ENCODE measurements around the gene AFAP1.

- TF ChIP-seq, protein P1, sequence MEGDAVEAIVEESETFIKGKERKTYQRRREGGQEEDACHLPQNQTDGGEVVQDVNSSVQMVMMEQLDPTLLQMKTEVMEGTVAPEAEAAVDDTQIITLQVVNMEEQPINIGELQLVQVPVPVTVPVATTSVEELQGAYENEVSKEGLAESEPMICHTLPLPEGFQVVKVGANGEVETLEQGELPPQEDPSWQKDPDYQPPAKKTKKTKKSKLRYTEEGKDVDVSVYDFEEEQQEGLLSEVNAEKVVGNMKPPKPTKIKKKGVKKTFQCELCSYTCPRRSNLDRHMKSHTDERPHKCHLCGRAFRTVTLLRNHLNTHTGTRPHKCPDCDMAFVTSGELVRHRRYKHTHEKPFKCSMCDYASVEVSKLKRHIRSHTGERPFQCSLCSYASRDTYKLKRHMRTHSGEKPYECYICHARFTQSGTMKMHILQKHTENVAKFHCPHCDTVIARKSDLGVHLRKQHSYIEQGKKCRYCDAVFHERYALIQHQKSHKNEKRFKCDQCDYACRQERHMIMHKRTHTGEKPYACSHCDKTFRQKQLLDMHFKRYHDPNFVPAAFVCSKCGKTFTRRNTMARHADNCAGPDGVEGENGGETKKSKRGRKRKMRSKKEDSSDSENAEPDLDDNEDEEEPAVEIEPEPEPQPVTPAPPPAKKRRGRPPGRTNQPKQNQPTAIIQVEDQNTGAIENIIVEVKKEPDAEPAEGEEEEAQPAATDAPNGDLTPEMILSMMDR (IDR thresholded peaks at IDR 0.05): no peak
- TF ChIP-seq POLR2A (IDR thresholded peaks at IDR 0.05): peak; percentile 86
These were observed at the start of gene AFAP1 for GRCh38 chr4:7939377-7940108.

All from transverse colon (tissue), 3 donors.